NT2/D1 (cell line): ENCODE measurements around the gene METTL25.
A peak's percentile ranks its signal among the peaks of the same experiment; 100 is the strongest.

Source experiments
- DNase-seq: peaks from one replicate; pipeline ENCODE4 v3.0.0-alpha.2; 2011; ENCODE audit warnings: low read depth, low spot score
- H3K27me3 ChIP-seq: 2 replicates; pipeline ENCODE4 v1.6.0; 2011; ENCODE audit warnings: mild to moderate bottlenecking; ENCODE audit not compliant: insufficient read length, insufficient read depth
- H3K36me3 ChIP-seq: 2 replicates; pipeline ENCODE4 v1.6.1; 2011; ENCODE audit warnings: mild to moderate bottlenecking, low read length, mixed read lengths; ENCODE audit not compliant: insufficient read depth, insufficient read length
- H3K4me1 ChIP-seq: 2 replicates; pipeline ENCODE4 v1.5.1; 2011; ENCODE audit not compliant: insufficient read depth, insufficient read length
- H3K4me3 ChIP-seq: 2 replicates; pipeline ENCODE4 v1.5.1; 2011; ENCODE audit warnings: low read depth; ENCODE audit not compliant: insufficient read length
- H3K9ac ChIP-seq: 2 replicates; pipeline ENCODE4 v1.6.0; 2011; ENCODE audit warnings: low read depth; ENCODE audit not compliant: insufficient read length
- H3K9me3 ChIP-seq: 2 replicates; pipeline ENCODE4 v1.5.1; 2011; ENCODE audit warnings: mild to moderate bottlenecking, low read length; ENCODE audit not compliant: insufficient read depth
- SUZ12 ChIP-seq: IDR thresholded peaks from 2 replicates; pipeline ENCODE4 v1.6.1; 2011; ENCODE audit not compliant: insufficient read length, insufficient read depth; ENCODE audit errors: extremely low read depth
- YY1 ChIP-seq: IDR thresholded peaks from 2 replicates; pipeline ENCODE4 v1.6.1; 2011; ENCODE audit not compliant: insufficient read length, insufficient read depth
- ZNF274 ChIP-seq: IDR thresholded peaks from 2 replicates; pipeline ENCODE4 v1.6.1; 2011; ENCODE audit warnings: mild to moderate bottlenecking, low read depth, low read length

The METTL25 gene, protein sequence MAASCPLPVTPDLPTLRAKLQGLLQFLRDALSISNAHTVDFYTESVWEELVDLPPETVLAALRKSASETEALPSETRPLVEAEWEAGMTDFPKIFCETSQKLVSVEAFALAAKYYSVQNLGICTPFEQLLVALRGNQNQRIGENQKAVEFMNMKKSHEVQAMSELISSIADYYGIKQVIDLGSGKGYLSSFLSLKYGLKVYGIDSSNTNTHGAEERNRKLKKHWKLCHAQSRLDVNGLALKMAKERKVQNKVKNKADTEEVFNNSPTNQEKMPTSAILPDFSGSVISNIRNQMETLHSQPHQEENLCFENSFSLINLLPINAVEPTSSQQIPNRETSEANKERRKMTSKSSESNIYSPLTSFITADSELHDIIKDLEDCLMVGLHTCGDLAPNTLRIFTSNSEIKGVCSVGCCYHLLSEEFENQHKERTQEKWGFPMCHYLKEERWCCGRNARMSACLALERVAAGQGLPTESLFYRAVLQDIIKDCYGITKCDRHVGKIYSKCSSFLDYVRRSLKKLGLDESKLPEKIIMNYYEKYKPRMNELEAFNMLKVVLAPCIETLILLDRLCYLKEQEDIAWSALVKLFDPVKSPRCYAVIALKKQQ

GRCh38 chr12:82358200-82359114 lies at the start of gene METTL25, which contains the start of gene CCDC59:
METTL25 (plus strand) TSS chr12:82358529; CDS start chr12:82358566, 37 bp downstream.
CCDC59 (minus strand) TSS chr12:82358387; CDS start chr12:82358376, 11 bp downstream.
- H3K9ac ChIP-seq: peak within 1 kb of the TSS; percentile 84
- no peaks in the 10 kb centered on the region for H3K27me3 ChIP-seq
- peak within 1 kb of the TSS; percentile 91 for H3K4me3 ChIP-seq
- peak; percentile 91 for TF ChIP-seq YY1
- no peak for TF ChIP-seq ZNF274
- H3K36me3 ChIP-seq: peaks cover 45% of the 10 kb centered on the region
- peak; percentile 96 for DNase-seq
- no peaks in the 10 kb centered on the region for H3K4me1 ChIP-seq
- peaks cover 28% of the 10 kb centered on the region; the same call in 1 of the 2 replicates for H3K9me3 ChIP-seq

DNA sequence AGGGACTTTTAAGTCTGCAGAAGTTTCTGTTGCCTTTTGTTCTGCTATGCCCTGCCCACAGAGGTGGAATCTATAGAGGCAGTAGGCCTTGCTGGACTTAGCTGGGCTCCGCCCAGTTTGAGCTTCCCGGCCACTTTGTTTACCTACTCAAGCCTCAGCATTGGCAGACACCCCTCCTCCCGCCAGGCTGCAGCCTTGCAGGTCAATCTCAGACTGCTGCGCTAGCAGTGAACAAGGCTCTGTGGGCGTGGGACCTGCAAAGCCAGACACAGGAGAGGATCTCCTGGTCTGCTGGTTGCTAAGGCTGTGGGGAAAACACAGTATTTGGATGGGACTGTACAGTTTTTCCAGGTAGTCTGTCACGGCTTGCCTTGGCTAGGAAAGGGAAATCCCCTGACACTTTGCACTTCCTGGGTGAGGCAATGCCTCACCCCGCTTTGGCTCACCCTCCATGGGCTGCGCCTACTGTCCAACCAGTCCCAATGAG lies 43.9 kb upstream of the METTL25 start:
- DNase-seq: no peak
- TF ChIP-seq ZNF274: no peak
- no peak for TF ChIP-seq SUZ12
- no peak for TF ChIP-seq YY1
- peak overlapping the region; percentile 50 for H3K9ac ChIP-seq

GRCh38 chr12:82319276-82319675 lies 39.1 kb upstream of the METTL25 start:
- DNase-seq: no peak

More for the DNA sequence above, 43.9 kb upstream of the METTL25 start:
- H3K27me3 ChIP-seq: no peaks in the 10 kb centered on the region
- no peak overlapping the region for H3K4me3 ChIP-seq
- H3K36me3 ChIP-seq: no peaks in the 10 kb centered on the region
- peaks cover 2% of the 10 kb centered on the region for H3K4me1 ChIP-seq
- H3K9me3 ChIP-seq: no peaks in the 10 kb centered on the region

DNA sequence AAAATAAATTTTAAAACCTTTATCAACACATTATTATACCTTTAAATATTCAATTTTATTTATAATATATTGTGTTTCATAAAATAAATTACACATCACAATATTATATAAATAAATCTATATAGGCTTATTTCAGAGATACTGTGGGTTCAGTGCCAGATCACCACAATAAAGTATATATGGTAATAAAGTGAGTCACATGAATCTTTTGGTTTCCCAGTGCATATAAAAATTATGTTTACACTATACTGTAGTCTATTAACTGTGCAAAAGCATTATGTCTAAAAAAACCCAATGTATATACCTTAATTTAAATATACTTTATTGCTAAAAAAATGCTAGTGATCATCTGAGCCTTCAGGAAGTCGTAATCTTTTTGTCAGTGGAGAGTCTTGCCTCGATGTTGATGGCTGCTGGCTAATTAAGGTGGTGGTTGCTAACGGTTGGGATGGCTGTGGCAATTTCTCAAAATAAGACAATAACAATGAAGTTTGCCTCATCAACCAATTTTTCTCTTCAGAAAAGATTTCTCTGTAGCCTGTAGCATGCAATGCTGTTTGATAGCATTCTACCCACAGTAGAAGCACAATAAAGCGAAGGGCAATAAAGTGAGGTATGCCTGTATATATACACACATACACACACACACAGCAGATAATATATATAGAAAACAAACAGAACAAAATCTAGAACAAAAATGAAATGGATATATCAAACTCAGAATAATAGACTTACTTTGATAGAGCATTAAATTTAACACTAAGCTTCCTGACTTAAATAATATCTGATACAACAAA lies 32.6 kb upstream of the METTL25 start:
- H3K9me3 ChIP-seq: no peaks in the 10 kb centered on the region
- no peak for TF ChIP-seq SUZ12
- no peak for TF ChIP-seq ZNF274
- TF ChIP-seq YY1: no peak
- no peaks in the 10 kb centered on the region for H3K27me3 ChIP-seq
- H3K36me3 ChIP-seq: no peaks in the 10 kb centered on the region
- H3K4me3 ChIP-seq: no peak overlapping the region
- no peaks in the 10 kb centered on the region for H3K4me1 ChIP-seq
- H3K9ac ChIP-seq: no peak overlapping the region
- no peak for DNase-seq

More at GRCh38 chr12:82319276-82319675, 39.1 kb upstream of the METTL25 start:
- peaks cover 2% of the 10 kb centered on the region for H3K4me1 ChIP-seq
- no peaks in the 10 kb centered on the region for H3K9me3 ChIP-seq
- H3K4me3 ChIP-seq: no peak overlapping the region
- H3K9ac ChIP-seq: no peak overlapping the region
- TF ChIP-seq SUZ12: no peak
- TF ChIP-seq ZNF274: no peak
- TF ChIP-seq YY1: no peak
- H3K27me3 ChIP-seq: no peaks in the 10 kb centered on the region
- no peaks in the 10 kb centered on the region for H3K36me3 ChIP-seq

- TF ChIP-seq SUZ12: no peak
- TF ChIP-seq ZNF274: no peak
- no peak for TF ChIP-seq YY1
- H3K27me3 ChIP-seq: no peaks in the 10 kb centered on the region
- no peaks in the 10 kb centered on the region for H3K36me3 ChIP-seq
- no peak overlapping the region for H3K9ac ChIP-seq
- H3K4me3 ChIP-seq: no peak overlapping the region
- no peak for DNase-seq
- H3K9me3 ChIP-seq: no peaks in the 10 kb centered on the region
- no peaks in the 10 kb centered on the region for H3K4me1 ChIP-seq
These were observed 31.3 kb upstream of the METTL25 start for GRCh38 chr12:82326905-82327503.

GRCh38 chr12:82327861-82328260 lies 30.5 kb upstream of the METTL25 start:
- Histone ChIP-seq H3K9me3 (no peaks in the 10 kb centered on the region), H3K9ac (no peak overlapping the region), H3K27me3 (no peaks in the 10 kb centered on the region), H3K4me1 (no peaks in the 10 kb centered on the region), H3K36me3 (no peaks in the 10 kb centered on the region), H3K4me3 (no peak overlapping the region)
- TF ChIP-seq YY1 (no peak), ZNF274 (no peak), SUZ12 (no peak)
- DNase-seq: no peak
